GM23248 (cell line): ENCODE measurements around the gene TCTN3.

Experiments used
- EZH2 ChIP-seq: fragments of 200-600 bp; sonication (generic); IDR thresholded peaks from 2 replicates; pipeline ENCODE4 v1.6.1; 2018; ENCODE audit warnings: antibody characterized with exemption, mild to moderate bottlenecking; ENCODE audit not compliant: insufficient read depth, poor library complexity, severe bottlenecking
- EZH2phosphoT487 ChIP-seq: fragments of 200-600 bp; sonication (generic); IDR thresholded peaks from 2 replicates; pipeline ENCODE4 v1.6.1; 2018; ENCODE audit warnings: antibody characterized with exemption, moderate library complexity, mild to moderate bottlenecking, low read depth; ENCODE audit not compliant: insufficient read depth

- TF ChIP-seq EZH2 (no peak), EZH2phosphoT487 (no peak)
Observed at GRCh38 chr10:95693071-95693667, 558 bp downstream of the TCTN3 start.
